Measurements from ENCODE around the gene C11orf68. TPM values are rescaled to one million over a fixed set of nuclear protein-coding genes. Genes with fewer than 3 reads are reported as not detected.

C11orf68 gene
- total RNA-seq (10 to 100 TPM; 18.7 to 21.4 TPM), polyA plus RNA-seq (70.3 TPM)

DNA sequence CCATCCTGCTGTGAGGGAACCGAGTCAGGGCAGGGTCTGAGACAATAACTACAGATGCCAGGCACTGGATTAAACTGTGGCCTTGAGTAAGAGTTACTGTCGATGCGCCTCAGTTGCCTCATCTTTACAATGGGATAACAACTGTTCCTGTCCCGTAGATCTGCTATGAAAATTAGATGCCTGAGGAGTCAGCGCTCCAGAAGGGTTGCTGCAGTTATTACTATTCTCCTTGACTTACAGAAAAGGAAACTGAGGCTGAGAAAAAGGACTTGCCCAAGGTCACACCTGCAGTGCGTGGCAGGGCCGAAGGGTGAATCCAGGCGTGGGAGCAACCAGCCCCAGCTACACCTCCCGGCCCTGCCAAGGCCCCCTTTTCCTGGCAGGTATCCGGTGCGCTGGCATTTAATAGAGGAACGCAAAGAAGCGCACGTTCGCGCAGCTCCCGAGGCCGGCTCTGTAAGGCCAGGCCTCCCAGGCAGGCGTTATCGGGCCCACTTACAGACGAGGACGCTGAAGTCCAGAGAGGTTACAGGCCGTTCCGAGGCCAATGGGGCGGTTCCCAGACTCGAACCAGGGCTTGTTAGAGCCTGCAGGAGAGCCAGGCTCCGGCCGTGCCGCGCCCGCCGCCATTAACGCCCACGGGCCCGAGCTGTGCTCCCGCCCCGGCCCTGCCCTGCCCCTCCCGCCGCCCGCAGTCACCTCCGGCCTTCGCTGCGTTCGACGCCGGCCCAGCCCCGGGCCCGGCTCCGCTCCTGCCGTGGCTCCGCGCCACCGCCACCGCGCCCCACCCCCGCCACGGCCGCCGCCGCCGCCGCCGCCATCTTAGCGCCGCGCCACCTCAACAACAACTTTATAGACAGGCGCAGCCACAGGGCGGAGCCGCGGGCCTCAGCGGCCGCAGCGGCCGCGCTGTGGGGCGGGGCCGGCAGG lies at the start of gene C11orf68:
Gene C11orf68, minus strand, starts transcription at position 852 of the 930 bp plus-strand sequence. Its CDS starts 31 bp downstream, at position 821.
- Histone ChIP-seq H3K4me3 (ENCODE audit: low read length) (peak within 1 kb of the TSS; percentile 96), H3K4me1 (ENCODE audit: insufficient read depth, low read length) (peaks cover 38% of the 10 kb centered on the region), H3K27me3 (ENCODE audit: insufficient read depth, low read length, poor library complexity, severe bottlenecking) (no peaks in the 10 kb centered on the region), H3K27ac (ENCODE audit: low read depth, low read length) (peak within 1 kb of the TSS; percentile 82), H3K9me3 (ENCODE audit: low read length) (no peaks in the 10 kb centered on the region), H3K36me3 (ENCODE audit: insufficient read depth, low read length) (peaks cover 15% of the 10 kb centered on the region)
- Mint-ChIP-seq H3K27ac (peak within 1 kb of the TSS; percentile 86 to 98 (median 91)), H3K9me3 (no peaks in the 10 kb centered on the region), H3K36me3 (peaks cover 4 to 46% (median 6%) of the 10 kb centered on the region in 3 donors), H3K27me3 (peaks cover 0 to 3% of the 10 kb centered on the region in 2 donors), H3K4me1 (peaks cover 27 to 63% (median 36%) of the 10 kb centered on the region in 3 donors), H3K4me3 (peak within 1 kb of the TSS; percentile 88 to 98 (median 93))
- CTCF ChIA-PET: interaction anchor here (0.6 to 2.5 kb wide), 7 partner anchors 10 to 59 kb away, joined by 3 to 33 read pairs (median 4); partner anchors contain the start of genes CCDC85B, FIBP and MUS81
- peak in 1 of 5 donors; percentile 56 for DNase-seq
- POLR2A ChIA-PET: interaction anchor here (0.5 to 2.3 kb wide), 9 partner anchors 18 to 1929 kb away, joined by 3 to 30 read pairs (median 3); partner anchors contain the start of genes CCDC85B, FIBP and FOSL1

DNA sequence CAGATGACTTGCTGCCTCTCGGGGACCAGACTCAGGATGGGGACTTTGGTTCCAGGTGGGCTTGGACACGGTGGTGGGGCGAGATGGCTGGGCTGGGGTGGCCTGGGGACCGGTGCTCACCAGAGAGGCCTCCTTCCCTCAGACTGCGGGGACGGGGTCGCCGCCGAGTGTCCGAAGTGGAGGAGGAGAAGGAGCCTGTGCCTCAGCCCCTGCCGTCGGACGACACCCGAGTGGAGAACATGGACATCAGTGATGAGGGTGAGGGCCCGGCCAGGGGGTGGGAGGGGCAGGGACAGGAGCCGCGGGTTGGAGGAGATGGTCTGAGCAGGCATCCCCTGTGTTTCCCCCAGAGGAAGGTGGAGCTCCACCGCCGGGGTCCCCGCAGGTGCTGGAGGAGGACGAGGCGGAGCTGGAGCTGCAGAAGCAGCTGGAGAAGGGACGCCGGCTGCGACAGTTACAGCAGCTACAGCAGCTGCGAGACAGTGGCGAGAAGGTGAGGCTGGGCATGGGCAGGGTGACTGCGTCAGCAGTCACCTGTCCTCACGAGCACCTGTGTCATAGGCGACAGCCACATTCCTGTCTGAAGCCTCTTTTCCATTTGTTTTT lies 48.6 kb upstream of the C11orf68 start:
- Mint-ChIP-seq H3K9me3 (no peaks in the 10 kb centered on the region), H3K4me3 (no peak overlapping the region), H3K36me3 (peaks cover 3 to 84% (median 24%) of the 10 kb centered on the region in 3 donors), H3K27me3 (no peaks in the 10 kb centered on the region), H3K27ac (no peak overlapping the region), H3K4me1 (peaks cover 22 to 33% (median 27%) of the 10 kb centered on the region in 3 donors)
- peaks cover 15% of the 10 kb centered on the region for H3K4me1 ChIP-seq (ENCODE audit: insufficient read depth, low read length)
- POLR2A ChIA-PET: interaction anchor here (0.6 kb wide), 1 partner anchor 9 kb away, joined by 3 read pairs; no protein-coding TSS in a partner anchor
- H3K27me3 ChIP-seq (ENCODE audit: insufficient read depth, low read length, poor library complexity, severe bottlenecking): no peaks in the 10 kb centered on the region
- peaks cover 54% of the 10 kb centered on the region for H3K36me3 ChIP-seq (ENCODE audit: insufficient read depth, low read length)
- no peak overlapping the region for H3K27ac ChIP-seq (ENCODE audit: low read depth, low read length)
- no peaks in the 10 kb centered on the region for H3K9me3 ChIP-seq (ENCODE audit: low read length)
- no peak for DNase-seq
- CTCF ChIA-PET: interaction anchor here (0.5 to 1.2 kb wide), 4 partner anchors 70 to 83 kb away, joined by 3 to 4 read pairs (median 4); partner anchors contain the start of gene CCDC85B
- no peak overlapping the region for H3K4me3 ChIP-seq (ENCODE audit: low read length)

DNA sequence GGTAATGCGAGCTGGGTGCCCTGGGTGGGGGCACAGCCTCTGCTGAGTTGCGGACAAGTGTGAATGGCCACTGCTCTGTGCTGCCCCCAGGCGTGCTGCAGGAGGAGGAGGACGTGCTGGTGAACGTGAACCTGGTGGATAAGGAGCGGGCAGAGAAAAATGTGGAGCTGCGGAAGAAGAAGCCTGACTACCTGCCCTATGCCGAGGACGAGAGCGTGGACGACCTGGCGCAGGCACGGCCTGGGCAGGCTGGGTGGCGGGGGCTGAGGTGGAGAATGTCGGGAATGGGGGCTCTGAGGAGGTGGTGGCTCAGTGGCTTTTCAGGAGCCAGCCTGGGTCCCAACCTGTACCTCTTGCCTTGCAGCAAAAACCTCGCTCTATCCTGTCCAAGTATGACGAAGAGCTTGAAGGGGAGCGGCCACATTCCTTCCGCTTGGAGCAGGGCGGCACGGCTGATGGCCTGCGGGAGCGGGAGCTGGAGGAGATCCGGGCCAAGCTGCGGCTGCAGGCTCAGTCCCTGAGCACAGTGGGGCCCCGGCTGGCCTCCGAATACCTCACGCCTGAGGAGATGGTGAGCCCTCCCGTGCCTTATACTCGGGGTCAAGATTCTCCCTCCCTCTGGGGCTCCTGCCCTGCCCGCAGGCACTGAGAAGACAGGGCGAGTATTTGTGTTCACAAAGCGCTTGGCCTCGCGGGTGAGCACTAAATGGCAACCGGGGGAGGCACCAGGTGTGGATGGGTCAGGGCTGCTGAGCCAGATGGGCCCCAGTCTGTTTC lies 47.3 kb upstream of the C11orf68 start:
- ChIA-PET CTCF (interaction anchor here (1.2 to 3.5 kb wide), 2 partner anchors 75 to 78 kb away, joined by 4 to 11 read pairs; partner anchors contain the start of gene FIBP), POLR2A (no interaction called here)
- no peaks in the 10 kb centered on the region for H3K9me3 Mint-ChIP-seq
- H3K27ac ChIP-seq (ENCODE audit: low read depth, low read length): no peak overlapping the region
- peaks cover 30 to 42% (median 37%) of the 10 kb centered on the region in 3 donors for H3K4me1 Mint-ChIP-seq
- no peaks in the 10 kb centered on the region for H3K27me3 Mint-ChIP-seq
- peak overlapping the region in 1 of 8 donors; percentile 43 for H3K27ac Mint-ChIP-seq
- peaks cover 21% of the 10 kb centered on the region for H3K4me1 ChIP-seq (ENCODE audit: insufficient read depth, low read length)
- H3K36me3 ChIP-seq (ENCODE audit: insufficient read depth, low read length): peaks cover 53% of the 10 kb centered on the region
- no peaks in the 10 kb centered on the region for H3K9me3 ChIP-seq (ENCODE audit: low read length)
- peaks cover 3 to 83% (median 17%) of the 10 kb centered on the region in 3 donors for H3K36me3 Mint-ChIP-seq
- no peak for DNase-seq
- no peaks in the 10 kb centered on the region for H3K27me3 ChIP-seq (ENCODE audit: insufficient read depth, low read length, poor library complexity, severe bottlenecking)
- no peak overlapping the region for H3K4me3 Mint-ChIP-seq
- no peak overlapping the region for H3K4me3 ChIP-seq (ENCODE audit: low read length)

DNA sequence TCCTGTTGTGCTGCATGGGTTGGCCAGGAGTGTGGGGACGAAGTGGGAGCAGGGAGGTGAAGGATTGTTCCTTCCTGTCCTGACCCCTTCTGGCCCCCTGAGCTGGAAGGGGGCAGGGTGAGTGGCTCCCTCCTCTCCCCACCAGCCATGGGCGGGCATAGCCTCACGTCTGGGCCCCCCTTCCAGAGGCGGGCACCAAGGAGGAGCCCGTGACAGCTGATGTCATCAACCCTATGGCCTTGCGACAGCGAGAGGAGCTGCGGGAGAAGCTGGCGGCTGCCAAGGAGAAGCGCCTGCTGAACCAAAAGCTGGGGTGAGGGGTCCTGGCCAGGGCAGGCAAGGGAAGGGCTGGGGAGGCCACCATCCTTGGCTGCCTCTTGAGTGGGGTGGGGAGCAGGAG lies 46.0 kb upstream of the C11orf68 start:
- H3K9me3 ChIP-seq (ENCODE audit: low read length): no peaks in the 10 kb centered on the region
- peaks cover 26% of the 10 kb centered on the region for H3K4me1 ChIP-seq (ENCODE audit: insufficient read depth, low read length)
- ChIA-PET POLR2A (interaction anchor here (0.6 kb wide), 1 partner anchor 117 kb away, joined by 5 read pairs; no protein-coding TSS in a partner anchor), CTCF (interaction anchor here (1.4 to 3.5 kb wide), 3 partner anchors 56 to 77 kb away, joined by 3 to 11 read pairs (median 3); partner anchors contain the start of gene FIBP)
- H3K4me3 ChIP-seq (ENCODE audit: low read length): no peak overlapping the region
- peaks cover 50% of the 10 kb centered on the region for H3K36me3 ChIP-seq (ENCODE audit: insufficient read depth, low read length)
- no peak overlapping the region for H3K27ac ChIP-seq (ENCODE audit: low read depth, low read length)
- Mint-ChIP-seq H3K36me3 (peaks cover 3 to 77% (median 13%) of the 10 kb centered on the region in 3 donors), H3K27me3 (no peaks in the 10 kb centered on the region), H3K9me3 (no peaks in the 10 kb centered on the region), H3K4me1 (peaks cover 29 to 43% (median 43%) of the 10 kb centered on the region in 3 donors), H3K4me3 (peak overlapping the region in 1 of 7 donors; percentile 43), H3K27ac (peak overlapping the region in 1 of 8 donors; percentile 91)
- H3K27me3 ChIP-seq (ENCODE audit: insufficient read depth, low read length, poor library complexity, severe bottlenecking): no peaks in the 10 kb centered on the region
- no peak for DNase-seq

DNA sequence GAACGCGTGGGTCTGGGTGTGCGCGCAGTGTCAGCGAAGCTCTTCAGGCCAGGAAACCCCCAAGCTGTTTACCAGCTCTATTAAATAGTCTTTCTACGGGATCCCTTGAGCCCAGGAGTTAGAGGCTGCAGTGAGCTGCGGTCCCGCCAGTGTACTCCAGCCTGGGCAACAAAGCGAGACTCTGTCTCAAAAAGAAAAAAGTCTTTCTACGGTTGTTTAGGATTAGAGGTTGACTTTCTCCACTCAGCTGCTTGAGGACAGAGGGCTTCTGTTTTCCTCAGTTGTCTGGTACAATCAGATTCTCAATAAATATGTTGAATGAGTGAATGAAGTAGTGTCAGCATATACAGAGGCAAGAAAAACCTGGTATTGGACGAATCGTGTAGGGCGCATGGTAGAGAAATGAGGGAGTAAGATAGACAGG lies 43.3 kb upstream of the C11orf68 start:
- Mint-ChIP-seq H3K4me1 (peaks cover 27 to 48% (median 46%) of the 10 kb centered on the region in 3 donors), H3K36me3 (peaks cover 3 to 53% (median 4%) of the 10 kb centered on the region in 3 donors), H3K27ac (peak overlapping the region; percentile 33 to 99 (median 95)), H3K9me3 (no peaks in the 10 kb centered on the region), H3K27me3 (no peaks in the 10 kb centered on the region), H3K4me3 (peak overlapping the region; percentile 92 to 99 (median 97))
- peak overlapping the region; percentile 69 for H3K27ac ChIP-seq (ENCODE audit: low read depth, low read length)
- peaks cover 29% of the 10 kb centered on the region for H3K36me3 ChIP-seq (ENCODE audit: insufficient read depth, low read length)
- POLR2A ChIA-PET: interaction anchor here (0.5 kb wide), 1 partner anchor 74 kb away, joined by 5 read pairs; the partner anchor contains the start of gene FIBP
- H3K9me3 ChIP-seq (ENCODE audit: low read length): no peaks in the 10 kb centered on the region
- peaks cover 31% of the 10 kb centered on the region for H3K4me1 ChIP-seq (ENCODE audit: insufficient read depth, low read length)
- H3K4me3 ChIP-seq (ENCODE audit: low read length): peak overlapping the region; percentile 99
- no peaks in the 10 kb centered on the region for H3K27me3 ChIP-seq (ENCODE audit: insufficient read depth, low read length, poor library complexity, severe bottlenecking)
- CTCF ChIA-PET: interaction anchor here (1.2 to 1.4 kb wide), 3 partner anchors 74 to 102 kb away, joined by 5 to 8 read pairs (median 6); partner anchors contain the start of genes FIBP and MUS81
- no peak for DNase-seq

DNA sequence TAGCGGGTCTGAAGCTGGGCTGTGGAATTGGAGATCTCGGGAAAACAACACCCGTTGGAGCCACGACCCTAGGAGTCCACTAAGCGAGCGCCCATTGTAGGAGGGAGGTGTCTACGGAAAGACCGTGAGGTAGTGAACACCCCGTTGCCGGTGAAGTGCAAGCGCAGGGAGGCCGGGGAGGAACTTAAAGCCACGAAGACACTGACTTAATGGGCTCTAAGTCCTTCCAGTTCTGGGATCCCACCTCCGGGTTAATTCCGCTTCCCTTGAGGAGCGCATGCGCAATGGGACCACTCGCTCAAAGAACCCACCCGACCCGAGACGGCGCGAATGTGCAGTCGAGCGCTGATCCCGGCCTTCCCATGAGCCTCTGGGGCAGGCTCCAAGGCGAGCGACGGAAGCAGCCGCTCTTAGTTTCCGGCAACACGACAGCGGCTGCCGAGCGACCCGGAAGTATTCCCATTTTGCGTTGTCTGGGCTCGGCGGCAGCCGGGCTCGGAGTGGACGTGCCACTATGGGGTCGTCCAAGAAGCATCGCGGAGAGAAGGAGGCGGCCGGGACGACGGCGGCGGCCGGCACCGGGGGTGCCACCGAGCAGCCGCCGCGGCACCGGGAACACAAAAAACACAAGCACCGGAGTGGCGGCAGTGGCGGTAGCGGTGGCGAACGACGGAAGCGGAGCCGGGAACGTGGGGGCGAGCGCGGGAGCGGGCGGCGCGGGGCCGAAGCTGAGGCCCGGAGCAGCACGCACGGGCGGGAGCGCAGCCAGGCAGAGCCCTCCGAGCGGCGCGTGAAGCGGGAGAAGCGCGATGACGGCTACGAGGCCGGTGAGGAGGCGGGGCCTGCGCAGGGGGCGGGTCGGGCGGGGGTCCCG lies 42.6 kb upstream of the C11orf68 start, which contains the start of gene SART1:
Gene SART1, plus strand, starts transcription at position 468 of the 874 bp plus-strand sequence. Its CDS starts 47 bp downstream, at position 515.
- peaks cover 32 to 54% (median 52%) of the 10 kb centered on the region in 3 donors for H3K4me1 Mint-ChIP-seq
- no peaks in the 10 kb centered on the region for H3K9me3 Mint-ChIP-seq
- ChIA-PET POLR2A (interaction anchor here (1.4 to 2.2 kb wide), 2 partner anchors 71 to 73 kb away, joined by 4 to 7 read pairs; partner anchors contain the start of genes CCDC85B and FIBP), CTCF (interaction anchor here (1.1 to 1.4 kb wide), 5 partner anchors 71 to 101 kb away, joined by 3 to 8 read pairs (median 6); partner anchors contain the start of genes CCDC85B, FIBP and MUS81)
- peaks cover 3 to 46% (median 4%) of the 10 kb centered on the region in 3 donors for H3K36me3 Mint-ChIP-seq
- peak within 1 kb of the TSS; percentile 95 to 99 (median 98) for H3K27ac Mint-ChIP-seq
- Histone ChIP-seq H3K9me3 (ENCODE audit: low read length) (no peaks in the 10 kb centered on the region), H3K36me3 (ENCODE audit: insufficient read depth, low read length) (peaks cover 22% of the 10 kb centered on the region), H3K4me1 (ENCODE audit: insufficient read depth, low read length) (peaks cover 38% of the 10 kb centered on the region), H3K27me3 (ENCODE audit: insufficient read depth, low read length, poor library complexity, severe bottlenecking) (no peaks in the 10 kb centered on the region), H3K27ac (ENCODE audit: low read depth, low read length) (peak within 1 kb of the TSS; percentile 91), H3K4me3 (ENCODE audit: low read length) (peak within 1 kb of the TSS; percentile 99)
- H3K27me3 Mint-ChIP-seq: no peaks in the 10 kb centered on the region
- DNase-seq: peak; percentile 95 to 99 (median 96)
- peak within 1 kb of the TSS; percentile 92 to 99 (median 97) for H3K4me3 Mint-ChIP-seq
